ENCODE data around the gene PGAM1. TPM values are rescaled to one million over a fixed set of nuclear protein-coding genes. Genes with fewer than 3 reads are reported as not detected.

Gene PGAM1
- total and polyA plus RNA-seq, 2 of the 13 experiments (the other 11 are each of a cell fraction or from before 2014, with no cell fraction given) = 354 to 483 TPM

GRCh38 chr10:97411406-97411805 lies 14.6 kb upstream of the PGAM1 start (continued):
- TF ChIP-seq ZNF550 (CRISPR knock-in tag; IDR thresholded peaks at IDR 0.05; ENCODE audit: borderline replicate concordance) = no peak
- TF ChIP-seq ZNF546 (CRISPR knock-in tag; conservative IDR thresholded peaks at IDR 0.05) = no peak
- no peak for TF ChIP-seq ZNF468 (CRISPR knock-in tag; IDR thresholded peaks at IDR 0.05)
- TF ChIP-seq, protein P1, sequence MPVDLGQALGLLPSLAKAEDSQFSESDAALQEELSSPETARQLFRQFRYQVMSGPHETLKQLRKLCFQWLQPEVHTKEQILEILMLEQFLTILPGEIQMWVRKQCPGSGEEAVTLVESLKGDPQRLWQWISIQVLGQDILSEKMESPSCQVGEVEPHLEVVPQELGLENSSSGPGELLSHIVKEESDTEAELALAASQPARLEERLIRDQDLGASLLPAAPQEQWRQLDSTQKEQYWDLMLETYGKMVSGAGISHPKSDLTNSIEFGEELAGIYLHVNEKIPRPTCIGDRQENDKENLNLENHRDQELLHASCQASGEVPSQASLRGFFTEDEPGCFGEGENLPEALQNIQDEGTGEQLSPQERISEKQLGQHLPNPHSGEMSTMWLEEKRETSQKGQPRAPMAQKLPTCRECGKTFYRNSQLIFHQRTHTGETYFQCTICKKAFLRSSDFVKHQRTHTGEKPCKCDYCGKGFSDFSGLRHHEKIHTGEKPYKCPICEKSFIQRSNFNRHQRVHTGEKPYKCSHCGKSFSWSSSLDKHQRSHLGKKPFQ (CRISPR knock-in tag; IDR thresholded peaks at IDR 0.05; ENCODE audit: insufficient replicate concordance) = no peak
- TF ChIP-seq, protein P2, sequence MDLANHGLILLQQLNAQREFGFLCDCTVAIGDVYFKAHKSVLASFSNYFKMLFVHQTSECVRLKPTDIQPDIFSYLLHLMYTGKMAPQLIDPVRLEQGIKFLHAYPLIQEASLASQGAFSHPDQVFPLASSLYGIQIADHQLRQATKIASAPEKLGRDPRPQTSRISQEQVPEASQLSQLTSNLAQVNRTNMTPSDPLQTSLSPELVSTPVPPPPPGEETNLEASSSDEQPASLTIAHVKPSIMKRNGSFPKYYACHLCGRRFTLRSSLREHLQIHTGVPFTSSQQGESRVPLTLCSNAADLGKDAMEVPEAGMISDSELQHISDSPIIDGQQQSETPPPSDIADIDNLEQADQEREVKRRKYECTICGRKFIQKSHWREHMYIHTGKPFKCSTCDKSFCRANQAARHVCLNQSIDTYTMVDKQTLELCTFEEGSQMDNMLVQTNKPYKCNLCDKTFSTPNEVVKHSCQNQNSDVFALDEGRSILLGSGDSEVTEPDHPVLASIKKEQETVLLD (CRISPR knock-in tag; IDR thresholded peaks at IDR 0.05; ENCODE audit: low read depth) = no peak
- TF ChIP-seq ZNF770 (CRISPR knock-in tag; IDR thresholded peaks at IDR 0.05) = peak; percentile 98
- TF ChIP-seq NFAT5 (CRISPR knock-in tag; IDR thresholded peaks at IDR 0.05) = no peak
- TF ChIP-seq SRSF9 (IDR thresholded peaks at IDR 0.05; ENCODE audit: borderline replicate concordance, insufficient read depth, low read depth, low read length, poor library complexity, severe bottlenecking) = no peak
- TF ChIP-seq ZKSCAN1 (IDR thresholded peaks at IDR 0.05; ENCODE audit: low read length) = no peak
- no peak for TF ChIP-seq NR2F2 (IDR thresholded peaks at IDR 0.05; ENCODE audit: borderline replicate concordance, low read depth)
- TF ChIP-seq SOX5 (CRISPR knock-in tag; IDR thresholded peaks at IDR 0.05; ENCODE audit: borderline replicate concordance) = no peak; the same call in 1 of the 2 replicates
- TF ChIP-seq ZMYM3 (CRISPR knock-in tag; IDR thresholded peaks at IDR 0.05) = peak; percentile 51; the same call in 1 of the 2 replicates
- no peak for TF ChIP-seq ETV6 (CRISPR knock-in tag; conservative IDR thresholded peaks at IDR 0.05)
- no peak for TF ChIP-seq EED (CRISPR knock-in tag; IDR thresholded peaks at IDR 0.05)
- TF ChIP-seq ZFP36L1 (CRISPR knock-in tag; IDR thresholded peaks at IDR 0.05) = no peak
- no peak for TF ChIP-seq ZBTB37 (CRISPR knock-in tag; IDR thresholded peaks at IDR 0.05)
- no peak for TF ChIP-seq KDM2A (CRISPR knock-in tag; IDR thresholded peaks at IDR 0.05; ENCODE audit: borderline replicate concordance, low read depth)
- TF ChIP-seq MIXL1 (CRISPR knock-in tag; IDR thresholded peaks at IDR 0.05) = no peak
- no peak for TF ChIP-seq ZNF274 (CRISPR knock-in tag; IDR thresholded peaks at IDR 0.05)

Data from HepG2 (cell line).